Neural cell (in vitro differentiated cells): ENCODE results near the gene EPHA2. TPM values are rescaled to one million over a fixed set of nuclear protein-coding genes. Genes with fewer than 3 reads are reported as not detected.

ENCODE experiments used
- H2AFZ ChIP-seq: fragments of 200-600, 300-800 bp; sonication (generic), shearing (Covaris generic); 2 replicates; pipeline ENCODE4 v1.6.0; 2014; ENCODE audit warnings: low read depth, mild to moderate bottlenecking, antibody characterized with exemption, low read length, moderate library complexity
- H3F3A ChIP-seq: fragments of 200-600 bp; shearing (Covaris generic); 2 replicates; pipeline ENCODE4 v1.6.1; 2016; ENCODE audit warnings: mild to moderate bottlenecking, moderate library complexity, mixed read lengths, antibody characterized with exemption, low read length; ENCODE audit not compliant: insufficient read depth, poor library complexity, severe bottlenecking
- H3K27ac ChIP-seq: fragments of 200-600, 300-800 bp; sonication (generic), shearing (Covaris generic); 2 replicates; pipeline ENCODE4 v1.5.1; 2014; ENCODE audit warnings: mild to moderate bottlenecking, low read length, moderate library complexity
- H3K27me3 ChIP-seq: fragments of 300-800, 200-600 bp; sonication (generic), shearing (Covaris generic); 2 replicates; pipeline ENCODE4 v1.6.0; 2014; ENCODE audit warnings: mild to moderate bottlenecking, low read depth, low read length, moderate library complexity; ENCODE audit not compliant: insufficient read depth
- H3K36me3 ChIP-seq: fragments of 300-800, 200-600 bp; sonication (generic), shearing (Covaris generic); 2 replicates; pipeline ENCODE4 v1.5.1; 2014; ENCODE audit warnings: mild to moderate bottlenecking, antibody characterized with exemption, low read length, moderate library complexity; ENCODE audit not compliant: insufficient read depth
- H3K4me2 ChIP-seq: fragments of 300-800, 200-600 bp; sonication (generic), shearing (Covaris generic); 2 replicates; pipeline ENCODE4 v1.6.0; 2014; ENCODE audit warnings: mild to moderate bottlenecking, low read length
- H3K4me3 ChIP-seq: fragments of 300-800, 200-600 bp; sonication (generic), shearing (Covaris generic); 2 replicates; pipeline ENCODE4 v1.5.1; 2014; ENCODE audit warnings: mild to moderate bottlenecking, low read length, moderate library complexity
- H3K79me2 ChIP-seq: fragments of 200-600 bp; shearing (Covaris generic); replicated peaks from 2 replicates; pipeline ENCODE4 v1.6.0; 2014; ENCODE audit warnings: mild to moderate bottlenecking, low read length, moderate library complexity; ENCODE audit not compliant: insufficient read depth
- H3K9ac ChIP-seq: fragments of 300-800, 200-600 bp; sonication (generic), shearing (Covaris generic); 2 replicates; pipeline ENCODE4 v1.6.1; 2016; ENCODE audit warnings: mild to moderate bottlenecking, low read length, mixed read lengths
- H3K9me2 ChIP-seq: fragments of 200-600 bp; shearing (Covaris generic); 2 replicates; pipeline ENCODE4 v1.6.1; 2016; ENCODE audit warnings: mild to moderate bottlenecking, low read length, mixed read lengths; ENCODE audit not compliant: insufficient read depth
- H3K9me3 ChIP-seq: fragments of 200-600, 300-800 bp; sonication (generic), shearing (Covaris generic); 2 replicates; pipeline ENCODE4 v1.6.1; 2016; ENCODE audit warnings: mild to moderate bottlenecking, mixed run types, low read length, moderate library complexity, mixed read lengths
- H4K20me1 ChIP-seq: fragments of 200-600 bp; shearing (Covaris generic); 2 replicates; pipeline ENCODE4 v1.6.1; 2016; ENCODE audit warnings: mild to moderate bottlenecking, mixed run types; ENCODE audit not compliant: insufficient read depth
- EP300 ChIP-seq: fragments of 450-650 bp; conservative IDR thresholded peaks from 2 replicates; pipeline ENCODE4 v1.6.1; 2014; ENCODE audit warnings: antibody characterized with exemption, mild to moderate bottlenecking, moderate library complexity; ENCODE audit not compliant: poor library complexity, severe bottlenecking
- EZH2 ChIP-seq: fragments of 200-600, 300-800 bp; shearing (Covaris generic), sonication (generic); IDR thresholded peaks from 2 replicates; pipeline ENCODE4 v1.6.1; 2014; ENCODE audit warnings: antibody characterized with exemption, low read length, borderline replicate concordance, mild to moderate bottlenecking; ENCODE audit not compliant: insufficient read depth, poor library complexity, severe bottlenecking
- MXI1 ChIP-seq: fragments of 450-650 bp; conservative IDR thresholded peaks from 2 replicates; pipeline ENCODE4 v1.6.1; 2014; ENCODE audit warnings: antibody characterized with exemption, mild to moderate bottlenecking; ENCODE audit not compliant: poor library complexity, severe bottlenecking
- POLR2AphosphoS5 ChIP-seq: IDR thresholded peaks from 2 replicates; pipeline ENCODE4 v1.6.1; 2012
- RAD21 ChIP-seq: fragments of 450-650 bp; conservative IDR thresholded peaks from 2 replicates; pipeline ENCODE4 v1.6.1; 2014; ENCODE audit warnings: antibody characterized with exemption, mild to moderate bottlenecking, moderate library complexity
- SMC3 ChIP-seq: fragments of 450-650 bp; conservative IDR thresholded peaks from 2 replicates; pipeline ENCODE4 v1.6.1; 2014; ENCODE audit warnings: antibody characterized with exemption, mild to moderate bottlenecking, moderate library complexity; ENCODE audit not compliant: poor library complexity
- TAF1 ChIP-seq: IDR thresholded peaks from 2 replicates; pipeline ENCODE4 v1.6.1; 2012; ENCODE audit warnings: low read depth
- polyA plus RNA-seq: library from polyadenylated mRNA; depleted of rRNA; stranded (reverse); fragments of >200 nt; gene quantifications from 2 replicates; pipeline ENCODE4 v1.2.3, GENCODE V29; 2014
- TF ChIP-seq, protein P1 (sequence below): fragments of 450-650 bp; IDR thresholded peaks from 2 replicates; pipeline ENCODE4 v1.5.1; 2014; ENCODE audit warnings: antibody characterized with exemption, mild to moderate bottlenecking, moderate library complexity; ENCODE audit not compliant: poor library complexity, severe bottlenecking
- TF ChIP-seq, protein P2 (sequence below): IDR thresholded peaks from 2 replicates; pipeline ENCODE4 v1.6.1; 2012; ENCODE audit warnings: borderline replicate concordance

Gene EPHA2
- polyA plus RNA-seq, 1 donor from 2014 or later, result 0.63 TPM

DNA sequence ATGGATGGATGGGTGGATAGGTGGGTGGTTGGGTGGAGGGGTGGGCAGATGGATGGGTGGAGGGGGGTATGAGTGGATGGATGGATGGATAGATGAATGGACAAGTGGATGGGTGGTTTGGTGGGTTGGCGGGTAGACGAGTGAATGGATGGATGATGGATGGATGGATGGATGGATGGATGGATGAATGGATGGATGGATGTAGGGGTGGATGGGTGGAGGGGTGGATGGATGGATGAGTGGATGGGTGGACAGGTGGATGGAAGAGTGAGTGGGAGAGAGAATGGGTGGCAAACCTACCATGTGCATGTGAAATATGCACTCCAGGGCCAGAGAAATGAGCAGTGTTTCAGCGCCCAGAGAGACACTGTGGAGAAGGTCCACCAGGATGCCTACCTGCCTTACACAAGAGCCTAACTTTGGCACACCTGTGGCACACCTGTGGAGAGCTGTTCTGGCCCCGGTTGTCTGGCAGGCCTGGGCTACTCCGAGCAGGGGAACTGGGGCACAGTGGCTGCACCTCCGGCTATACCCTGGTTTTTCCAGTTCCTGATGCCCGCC lies 12.8 kb downstream of the EPHA2 start:
- Histone ChIP-seq H3K27me3 (no peaks in the 10 kb centered on the region), H3K9me2 (no peaks in the 10 kb centered on the region), H3K36me3 (no peaks in the 10 kb centered on the region), H3K9me3 (no peaks in the 10 kb centered on the region), H3F3A (no peaks in the 10 kb centered on the region), H3K79me2 (no peaks in the 10 kb centered on the region), H3K4me3 (no peak overlapping the region), H3K27ac (no peak overlapping the region), H3K4me2 (no peak overlapping the region), H3K9ac (no peak overlapping the region), H4K20me1 (no peaks in the 10 kb centered on the region), H2AFZ (no peak overlapping the region)
- TF ChIP-seq TAF1, result no peak
- TF ChIP-seq, protein P1, sequence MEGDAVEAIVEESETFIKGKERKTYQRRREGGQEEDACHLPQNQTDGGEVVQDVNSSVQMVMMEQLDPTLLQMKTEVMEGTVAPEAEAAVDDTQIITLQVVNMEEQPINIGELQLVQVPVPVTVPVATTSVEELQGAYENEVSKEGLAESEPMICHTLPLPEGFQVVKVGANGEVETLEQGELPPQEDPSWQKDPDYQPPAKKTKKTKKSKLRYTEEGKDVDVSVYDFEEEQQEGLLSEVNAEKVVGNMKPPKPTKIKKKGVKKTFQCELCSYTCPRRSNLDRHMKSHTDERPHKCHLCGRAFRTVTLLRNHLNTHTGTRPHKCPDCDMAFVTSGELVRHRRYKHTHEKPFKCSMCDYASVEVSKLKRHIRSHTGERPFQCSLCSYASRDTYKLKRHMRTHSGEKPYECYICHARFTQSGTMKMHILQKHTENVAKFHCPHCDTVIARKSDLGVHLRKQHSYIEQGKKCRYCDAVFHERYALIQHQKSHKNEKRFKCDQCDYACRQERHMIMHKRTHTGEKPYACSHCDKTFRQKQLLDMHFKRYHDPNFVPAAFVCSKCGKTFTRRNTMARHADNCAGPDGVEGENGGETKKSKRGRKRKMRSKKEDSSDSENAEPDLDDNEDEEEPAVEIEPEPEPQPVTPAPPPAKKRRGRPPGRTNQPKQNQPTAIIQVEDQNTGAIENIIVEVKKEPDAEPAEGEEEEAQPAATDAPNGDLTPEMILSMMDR, result no peak
- no peak for TF ChIP-seq SMC3
- TF ChIP-seq, protein P2, sequence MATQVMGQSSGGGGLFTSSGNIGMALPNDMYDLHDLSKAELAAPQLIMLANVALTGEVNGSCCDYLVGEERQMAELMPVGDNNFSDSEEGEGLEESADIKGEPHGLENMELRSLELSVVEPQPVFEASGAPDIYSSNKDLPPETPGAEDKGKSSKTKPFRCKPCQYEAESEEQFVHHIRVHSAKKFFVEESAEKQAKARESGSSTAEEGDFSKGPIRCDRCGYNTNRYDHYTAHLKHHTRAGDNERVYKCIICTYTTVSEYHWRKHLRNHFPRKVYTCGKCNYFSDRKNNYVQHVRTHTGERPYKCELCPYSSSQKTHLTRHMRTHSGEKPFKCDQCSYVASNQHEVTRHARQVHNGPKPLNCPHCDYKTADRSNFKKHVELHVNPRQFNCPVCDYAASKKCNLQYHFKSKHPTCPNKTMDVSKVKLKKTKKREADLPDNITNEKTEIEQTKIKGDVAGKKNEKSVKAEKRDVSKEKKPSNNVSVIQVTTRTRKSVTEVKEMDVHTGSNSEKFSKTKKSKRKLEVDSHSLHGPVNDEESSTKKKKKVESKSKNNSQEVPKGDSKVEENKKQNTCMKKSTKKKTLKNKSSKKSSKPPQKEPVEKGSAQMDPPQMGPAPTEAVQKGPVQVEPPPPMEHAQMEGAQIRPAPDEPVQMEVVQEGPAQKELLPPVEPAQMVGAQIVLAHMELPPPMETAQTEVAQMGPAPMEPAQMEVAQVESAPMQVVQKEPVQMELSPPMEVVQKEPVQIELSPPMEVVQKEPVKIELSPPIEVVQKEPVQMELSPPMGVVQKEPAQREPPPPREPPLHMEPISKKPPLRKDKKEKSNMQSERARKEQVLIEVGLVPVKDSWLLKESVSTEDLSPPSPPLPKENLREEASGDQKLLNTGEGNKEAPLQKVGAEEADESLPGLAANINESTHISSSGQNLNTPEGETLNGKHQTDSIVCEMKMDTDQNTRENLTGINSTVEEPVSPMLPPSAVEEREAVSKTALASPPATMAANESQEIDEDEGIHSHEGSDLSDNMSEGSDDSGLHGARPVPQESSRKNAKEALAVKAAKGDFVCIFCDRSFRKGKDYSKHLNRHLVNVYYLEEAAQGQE, result no peak
- no peak for TF ChIP-seq MXI1

GRCh38 chr1:16142383-16142995 lies 13.4 kb downstream of the EPHA2 start:
- Histone ChIP-seq H3K27ac (no peak overlapping the region), H3K9ac (no peak overlapping the region), H4K20me1 (no peaks in the 10 kb centered on the region), H3K36me3 (no peaks in the 10 kb centered on the region), H3K4me2 (no peak overlapping the region), H3K9me2 (no peaks in the 10 kb centered on the region), H3K79me2 (no peaks in the 10 kb centered on the region), H3K9me3 (no peaks in the 10 kb centered on the region), H3K27me3 (no peaks in the 10 kb centered on the region), H3K4me3 (no peak overlapping the region), H3F3A (no peaks in the 10 kb centered on the region), H2AFZ (no peak overlapping the region)
- TF ChIP-seq MXI1 (no peak), EZH2 (no peak), SMC3 (no peak), RAD21 (no peak), POLR2AphosphoS5 (no peak), TAF1 (no peak), EP300 (no peak)
- TF ChIP-seq, protein P1, result no peak
- TF ChIP-seq, protein P2, result no peak
